ENCODE results near the gene AMER1. TPM values are rescaled to one million over a fixed set of nuclear protein-coding genes. Genes with fewer than 3 reads are reported as not detected.

AMER1 gene
- total RNA-seq, 4 donors from 2014 or later: 3.4 to 9.5 (median 7.2) TPM

DNA sequence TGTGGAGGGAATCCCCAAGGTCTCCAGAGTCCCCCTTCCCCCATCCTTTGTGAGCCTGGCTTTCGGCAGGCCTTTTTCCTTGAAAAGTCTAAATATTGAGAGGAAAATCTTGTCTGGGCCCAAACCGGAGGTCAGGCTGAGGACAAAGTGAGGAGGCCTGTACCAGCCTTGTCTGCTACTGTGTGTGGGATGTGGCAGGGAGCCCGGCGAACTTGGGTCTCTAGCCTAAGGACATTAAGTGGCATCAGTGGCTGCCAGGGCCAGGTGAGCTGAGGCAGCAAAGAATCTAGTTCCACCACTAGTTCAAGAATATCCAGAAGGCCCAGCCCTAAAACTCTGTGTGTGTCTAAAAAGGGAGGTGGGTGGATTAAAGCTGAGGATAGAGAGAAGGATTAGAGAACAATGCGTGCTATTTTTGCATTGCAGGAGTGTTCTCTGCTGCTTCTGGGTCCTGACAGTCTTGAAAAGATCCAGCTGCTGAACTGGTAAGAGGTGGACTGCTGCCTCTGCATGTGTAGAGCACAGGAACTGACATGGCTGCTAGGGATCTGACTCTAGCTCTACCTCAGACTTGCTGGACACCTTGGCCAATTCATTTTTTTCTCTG is 1.2 kb upstream of the AMER1 start:
- TF ChIP-seq, protein P1, sequence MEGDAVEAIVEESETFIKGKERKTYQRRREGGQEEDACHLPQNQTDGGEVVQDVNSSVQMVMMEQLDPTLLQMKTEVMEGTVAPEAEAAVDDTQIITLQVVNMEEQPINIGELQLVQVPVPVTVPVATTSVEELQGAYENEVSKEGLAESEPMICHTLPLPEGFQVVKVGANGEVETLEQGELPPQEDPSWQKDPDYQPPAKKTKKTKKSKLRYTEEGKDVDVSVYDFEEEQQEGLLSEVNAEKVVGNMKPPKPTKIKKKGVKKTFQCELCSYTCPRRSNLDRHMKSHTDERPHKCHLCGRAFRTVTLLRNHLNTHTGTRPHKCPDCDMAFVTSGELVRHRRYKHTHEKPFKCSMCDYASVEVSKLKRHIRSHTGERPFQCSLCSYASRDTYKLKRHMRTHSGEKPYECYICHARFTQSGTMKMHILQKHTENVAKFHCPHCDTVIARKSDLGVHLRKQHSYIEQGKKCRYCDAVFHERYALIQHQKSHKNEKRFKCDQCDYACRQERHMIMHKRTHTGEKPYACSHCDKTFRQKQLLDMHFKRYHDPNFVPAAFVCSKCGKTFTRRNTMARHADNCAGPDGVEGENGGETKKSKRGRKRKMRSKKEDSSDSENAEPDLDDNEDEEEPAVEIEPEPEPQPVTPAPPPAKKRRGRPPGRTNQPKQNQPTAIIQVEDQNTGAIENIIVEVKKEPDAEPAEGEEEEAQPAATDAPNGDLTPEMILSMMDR (IDR thresholded peaks at IDR 0.05): no peak
- TF ChIP-seq EP300 (IDR thresholded peaks at IDR 0.05) (no peak), POLR2A (IDR thresholded peaks at IDR 0.05) (no peak), POLR2AphosphoS5 (IDR thresholded peaks at IDR 0.05) (no peak)
- ATAC-seq: no peak
- WGBS, 2 donors (ENCODE audit: low coverage in 1 of 2): 0 to 39% methylated on average over 1 to 5 of the region's 5 CpGs
- Histone ChIP-seq H3K36me3 (no peaks in the 10 kb centered on the region), H3K27ac (peak overlapping the region; percentile 88 to 95 (median 92)), H3K4me1 (peaks cover 0 to 43% (median 4%) of the 10 kb centered on the region in 3 donors), H3K4me3 (peak overlapping the region; percentile 74), H3K27me3 (no peaks in the 10 kb centered on the region), H3K9me3 (no peaks in the 10 kb centered on the region)

DNA sequence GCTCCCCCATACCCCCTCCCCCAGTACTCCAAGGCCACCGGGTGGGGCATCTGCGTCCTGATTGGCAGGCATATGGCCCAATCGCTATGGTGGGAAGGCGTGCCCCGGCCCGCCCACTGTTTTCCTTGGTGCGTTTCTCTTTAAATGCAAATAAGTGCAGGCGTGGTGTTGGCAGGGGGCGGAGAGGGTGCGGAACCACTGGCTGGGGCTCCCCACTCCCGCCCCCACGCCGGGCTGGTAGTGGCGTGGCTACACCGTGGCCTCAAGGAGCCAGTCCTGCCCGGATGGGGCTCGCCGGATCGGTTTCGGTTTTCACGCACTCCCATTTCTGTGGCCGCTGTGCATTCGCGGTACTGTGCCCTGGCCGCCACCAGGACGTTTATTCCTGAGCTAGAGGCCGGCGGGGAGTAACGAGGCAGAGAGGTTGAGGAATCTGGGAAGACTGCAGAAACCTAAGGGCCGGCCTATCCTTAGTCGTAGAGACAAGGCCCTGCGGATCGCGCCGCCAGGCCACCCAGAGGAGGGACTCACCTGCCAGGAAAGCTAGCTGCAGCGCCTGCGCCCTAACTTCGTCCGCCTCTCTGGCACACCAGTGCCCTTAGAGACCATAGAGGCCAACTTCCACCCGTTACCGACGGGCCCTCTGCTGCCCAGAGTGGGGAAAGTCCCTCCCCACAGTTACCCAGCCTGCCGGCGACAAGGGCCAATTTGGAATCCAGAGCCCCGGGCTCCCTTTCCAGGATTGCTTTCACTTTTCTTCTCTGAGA is 410 bp upstream of the AMER1 start:
- H3K27me3 ChIP-seq: no peaks in the 10 kb centered on the region
- H3K9me3 ChIP-seq: no peaks in the 10 kb centered on the region
- ATAC-seq: peak; percentile 93
- H3K4me3 ChIP-seq: peak overlapping the region; percentile 74
- H3K4me1 ChIP-seq: peaks cover 0 to 46% (median 4%) of the 10 kb centered on the region in 3 donors
- H3K36me3 ChIP-seq: no peaks in the 10 kb centered on the region
- peak overlapping the region; percentile 89 to 95 (median 92) for H3K27ac ChIP-seq
- 0% methylated on average over 4 of the region's 45 CpGs; no CpG with 5 or more reads in 1 of the 2 donors for WGBS, 2 donors (ENCODE audit: low coverage in 1 of 2)
- TF ChIP-seq POLR2A (IDR thresholded peaks at IDR 0.05) (peak; percentile 51 to 72), POLR2AphosphoS5 (IDR thresholded peaks at IDR 0.05) (peak; percentile 76), EP300 (IDR thresholded peaks at IDR 0.05) (no peak)
- TF ChIP-seq, protein P1 (IDR thresholded peaks at IDR 0.05): peak in 1 of 4 experiments; percentile 33

DNA sequence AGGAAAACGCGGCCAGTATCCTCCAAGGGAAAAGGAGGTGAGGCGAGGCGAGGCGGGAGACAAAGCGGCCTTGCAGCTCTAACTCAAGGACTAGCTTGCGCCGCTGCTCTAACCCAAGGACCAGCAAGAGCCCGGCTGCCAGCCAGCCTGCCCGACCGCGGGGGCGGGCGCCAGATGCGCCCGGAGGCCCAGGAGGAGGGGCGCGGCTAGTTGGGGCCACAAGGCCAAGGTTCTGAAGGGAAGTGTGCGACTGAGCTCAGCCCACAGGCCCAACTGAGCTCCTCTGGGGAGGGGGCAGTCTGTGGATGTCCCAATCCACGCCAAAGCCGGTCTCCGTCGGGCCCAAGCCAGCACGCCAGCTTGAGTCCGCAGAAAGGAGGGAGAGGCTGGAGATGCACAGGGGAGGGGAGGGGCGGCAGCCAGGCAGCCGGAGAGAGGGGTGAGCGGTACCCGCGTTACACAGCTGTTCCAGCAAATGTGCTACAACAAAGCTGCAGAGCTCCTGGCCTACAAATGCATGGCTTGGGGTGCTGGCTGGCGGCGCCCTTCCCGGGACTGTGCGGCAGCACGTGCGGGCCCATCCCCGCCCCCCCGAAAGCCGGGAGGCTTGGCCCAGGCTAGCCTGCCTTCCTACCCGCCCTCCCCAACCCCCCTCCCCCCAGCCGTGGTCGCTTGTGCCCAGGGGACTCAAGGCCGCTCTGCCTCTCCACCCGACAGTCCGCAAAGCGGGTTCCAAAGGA is 637 bp downstream of the AMER1 start:
- no peaks in the 10 kb centered on the region for H3K36me3 ChIP-seq
- H3K27ac ChIP-seq: peak overlapping the region; percentile 89 to 95 (median 92)
- TF ChIP-seq POLR2A (IDR thresholded peaks at IDR 0.05) (no peak), POLR2AphosphoS5 (IDR thresholded peaks at IDR 0.05) (no peak), EP300 (IDR thresholded peaks at IDR 0.05) (no peak)
- TF ChIP-seq, protein P1 (IDR thresholded peaks at IDR 0.05): no peak
- H3K4me3 ChIP-seq: peak overlapping the region; percentile 74
- 35% methylated on average over 4 of the region's 46 CpGs; no CpG with 5 or more reads in 1 of the 2 donors for WGBS, 2 donors (ENCODE audit: low coverage in 1 of 2)
- peak; percentile 15 for ATAC-seq
- no peaks in the 10 kb centered on the region for H3K27me3 ChIP-seq
- H3K4me1 ChIP-seq: peaks cover 0 to 46% (median 4%) of the 10 kb centered on the region in 3 donors
- no peaks in the 10 kb centered on the region for H3K9me3 ChIP-seq

DNA sequence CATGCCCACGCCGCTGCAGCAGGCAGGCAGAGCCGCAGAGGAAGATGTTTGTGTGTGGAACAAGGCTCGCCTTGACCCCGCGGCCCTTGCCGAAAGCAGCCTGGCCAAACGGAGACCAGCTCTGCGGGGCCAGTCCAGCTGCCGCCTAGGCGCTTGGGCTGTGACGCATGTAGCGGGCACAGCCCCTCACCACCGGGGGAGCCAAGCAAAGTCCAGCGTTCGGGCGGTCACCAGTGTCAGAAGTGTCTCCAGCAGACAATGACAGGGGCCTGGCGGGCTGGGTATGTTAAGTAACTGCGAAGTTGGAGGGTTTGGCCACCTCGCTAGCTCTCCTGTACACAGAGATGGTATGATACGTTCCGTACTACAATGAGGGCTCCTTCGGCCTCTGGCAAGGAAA is 1.3 kb downstream of the AMER1 start:
- no peaks in the 10 kb centered on the region for H3K36me3 ChIP-seq
- H3K27me3 ChIP-seq: no peaks in the 10 kb centered on the region
- H3K4me1 ChIP-seq: peaks cover 0 to 46% (median 4%) of the 10 kb centered on the region in 3 donors
- no peaks in the 10 kb centered on the region for H3K9me3 ChIP-seq
- H3K27ac ChIP-seq: peak overlapping the region; percentile 89 to 95 (median 92)
- TF ChIP-seq POLR2AphosphoS5 (IDR thresholded peaks at IDR 0.05) (no peak), EP300 (IDR thresholded peaks at IDR 0.05) (no peak), POLR2A (IDR thresholded peaks at IDR 0.05) (no peak)
- TF ChIP-seq, protein P1 (IDR thresholded peaks at IDR 0.05): no peak
- WGBS, 2 donors (ENCODE audit: low coverage in 1 of 2): no CpG with 5 or more reads among the region's 23 CpGs
- peak overlapping the region; percentile 74 for H3K4me3 ChIP-seq
- ATAC-seq: no peak

Data from gastroesophageal sphincter (tissue), 4 donors.